IgD-negative memory B cell (primary cell): ENCODE data around the gene KIN. TPM values are rescaled to one million over a fixed set of nuclear protein-coding genes. Genes with fewer than 3 reads are reported as not detected.
"Not testable (repeated sequence)": the region's sequence is repeated elsewhere in the genome, so short reads cannot be mapped to it uniquely, and the experiment has no call there.

Experiments used
- H3K27ac Mint-ChIP-seq, 3 donors: one replicate each; pipeline ENCODE4 v1.8.0; 2020 to 2022; ENCODE audit warnings: mild to moderate bottlenecking in 3 of 3, mixed read lengths in 3 of 3, moderate library complexity in 1 of 3
- H3K27me3 Mint-ChIP-seq: one replicate; pipeline ENCODE4 v1.8.0; 2021; ENCODE audit warnings: mixed read lengths
- H3K36me3 Mint-ChIP-seq: one replicate; pipeline ENCODE4 v1.8.0; 2020; ENCODE audit warnings: mild to moderate bottlenecking, mixed read lengths
- H3K4me1 Mint-ChIP-seq, 3 donors: one replicate each; pipeline ENCODE4 v1.8.0; 2020 to 2022; ENCODE audit warnings: mixed read lengths in 3 of 3, mild to moderate bottlenecking in 1 of 3
- H3K4me3 Mint-ChIP-seq, 4 donors: one replicate each; pipeline ENCODE4 v1.8.0; 2020 to 2022; ENCODE audit warnings: mild to moderate bottlenecking in 4 of 4, mixed read lengths in 4 of 4, moderate library complexity in 3 of 4
- H3K9me3 Mint-ChIP-seq, 3 donors: one replicate each; pipeline ENCODE4 v1.8.0; 2020 to 2021; ENCODE audit warnings: mixed read lengths in 3 of 3, mild to moderate bottlenecking in 1 of 3
- polyA plus RNA-seq: library from polyadenylated mRNA; unstranded; fragments of 300-500 nt; fragmentation: Illumina TruSeq; gene quantifications from one replicate; pipeline ENCODE4 v1.2.3, GENCODE V29; 2021

Gene KIN
- polyA plus RNA-seq, 1 donor from 2014 or later: 5.6 TPM

GRCh38 chr10:7776777-7777176 lies 11.0 kb downstream of the KIN start:
- H3K36me3 Mint-ChIP-seq: peaks cover 8% of the 10 kb centered on the region
- H3K4me3 Mint-ChIP-seq: no peak overlapping the region
- no peak overlapping the region for H3K27ac Mint-ChIP-seq
- no peaks in the 10 kb centered on the region for H3K9me3 Mint-ChIP-seq
- peaks cover 0 to 4% (median 1%) of the 10 kb centered on the region in 3 donors for H3K4me1 Mint-ChIP-seq
- H3K27me3 Mint-ChIP-seq: no peaks in the 10 kb centered on the region

- Mint-ChIP-seq H3K4me3 (no peak overlapping the region), H3K27me3 (no peaks in the 10 kb centered on the region), H3K36me3 (peaks cover 9% of the 10 kb centered on the region), H3K9me3 (no peaks in the 10 kb centered on the region), H3K27ac (peak overlapping the region in 1 of 3 donors; percentile 47), H3K4me1 (peaks cover 0 to 2% (median 0%) of the 10 kb centered on the region in 3 donors)
Observed at GRCh38 chr10:7773845-7774801, 13.7 kb downstream of the KIN start.

- Mint-ChIP-seq H3K4me3 (no peak overlapping the region), H3K9me3 (no peaks in the 10 kb centered on the region), H3K27ac (no peak overlapping the region), H3K4me1 (peaks cover 0 to 2% (median 0%) of the 10 kb centered on the region in 3 donors), H3K27me3 (no peaks in the 10 kb centered on the region), H3K36me3 (peaks cover 14% of the 10 kb centered on the region)
Observed at GRCh38 chr10:7768417-7768816, 19.4 kb downstream of the KIN start.

- no peaks in the 10 kb centered on the region for H3K9me3 Mint-ChIP-seq
- peaks cover 0 to 2% (median 0%) of the 10 kb centered on the region in 3 donors for H3K4me1 Mint-ChIP-seq
- peaks cover 14% of the 10 kb centered on the region for H3K36me3 Mint-ChIP-seq
- H3K27ac Mint-ChIP-seq: no peak overlapping the region
- H3K27me3 Mint-ChIP-seq: no peaks in the 10 kb centered on the region
- no peak overlapping the region for H3K4me3 Mint-ChIP-seq
Observed at GRCh38 chr10:7767209-7767608, 20.6 kb downstream of the KIN start.

GRCh38 chr10:7766241-7766640 lies 21.6 kb downstream of the KIN start:
- H3K4me1 Mint-ChIP-seq: peaks cover 0 to 2% (median 0%) of the 10 kb centered on the region in 3 donors
- no peak overlapping the region for H3K27ac Mint-ChIP-seq
- no peaks in the 10 kb centered on the region for H3K9me3 Mint-ChIP-seq
- H3K27me3 Mint-ChIP-seq: no peaks in the 10 kb centered on the region
- no peak overlapping the region for H3K4me3 Mint-ChIP-seq
- H3K36me3 Mint-ChIP-seq: peaks cover 14% of the 10 kb centered on the region

GRCh38 chr10:7763929-7764328 lies 23.9 kb downstream of the KIN start:
- H3K27me3 Mint-ChIP-seq: no peaks in the 10 kb centered on the region
- H3K4me3 Mint-ChIP-seq: no peak overlapping the region
- H3K9me3 Mint-ChIP-seq: no peaks in the 10 kb centered on the region
- H3K4me1 Mint-ChIP-seq: no peaks in the 10 kb centered on the region
- no peak overlapping the region for H3K27ac Mint-ChIP-seq
- peaks cover 12% of the 10 kb centered on the region for H3K36me3 Mint-ChIP-seq

- H3K36me3 Mint-ChIP-seq: peaks cover 12% of the 10 kb centered on the region
- no peaks in the 10 kb centered on the region for H3K4me1 Mint-ChIP-seq
- no peaks in the 10 kb centered on the region for H3K27me3 Mint-ChIP-seq
- no peak overlapping the region for H3K4me3 Mint-ChIP-seq
- H3K27ac Mint-ChIP-seq: no peak overlapping the region
- peaks cover 0 to 3% (median 0%) of the 10 kb centered on the region in 3 donors for H3K9me3 Mint-ChIP-seq
Observed at GRCh38 chr10:7756360-7756992, 31.3 kb downstream of the KIN start.

- no peak overlapping the region for H3K27ac Mint-ChIP-seq
- no peaks in the 10 kb centered on the region for H3K27me3 Mint-ChIP-seq
- H3K4me1 Mint-ChIP-seq: no peaks in the 10 kb centered on the region
- H3K4me3 Mint-ChIP-seq: no peak overlapping the region
- H3K9me3 Mint-ChIP-seq: peaks cover 0 to 3% (median 0%) of the 10 kb centered on the region in 3 donors
- peaks cover 12% of the 10 kb centered on the region for H3K36me3 Mint-ChIP-seq
Observed at GRCh38 chr10:7755103-7755502, 32.7 kb downstream of the KIN start.

- peaks cover 0 to 3% (median 0%) of the 10 kb centered on the region in 3 donors for H3K9me3 Mint-ChIP-seq
- no peaks in the 10 kb centered on the region for H3K4me1 Mint-ChIP-seq
- H3K27ac Mint-ChIP-seq: no peak overlapping the region
- H3K4me3 Mint-ChIP-seq: no peak overlapping the region
- H3K36me3 Mint-ChIP-seq: peaks cover 12% of the 10 kb centered on the region
- H3K27me3 Mint-ChIP-seq: no peaks in the 10 kb centered on the region
Observed at GRCh38 chr10:7752251-7752650, 35.5 kb downstream of the KIN start.

GRCh38 chr10:7750222-7750621 lies 37.6 kb downstream of the KIN start:
- peaks cover 0 to 3% (median 0%) of the 10 kb centered on the region in 3 donors for H3K9me3 Mint-ChIP-seq
- H3K36me3 Mint-ChIP-seq: peaks cover 12% of the 10 kb centered on the region
- peak overlapping the region in 1 of 3 donors; percentile 41 for H3K27ac Mint-ChIP-seq
- no peak overlapping the region for H3K4me3 Mint-ChIP-seq
- H3K27me3 Mint-ChIP-seq: no peaks in the 10 kb centered on the region
- no peaks in the 10 kb centered on the region for H3K4me1 Mint-ChIP-seq

- H3K27me3 Mint-ChIP-seq, H3K27ac Mint-ChIP-seq, H3K36me3 Mint-ChIP-seq, H3K4me1 Mint-ChIP-seq, H3K4me3 Mint-ChIP-seq, H3K9me3 Mint-ChIP-seq: not testable (repeated sequence)
Observed at GRCh38 chr10:7748637-7749036, 39.2 kb downstream of the KIN start.

- H3K4me1 Mint-ChIP-seq: no peaks in the 10 kb centered on the region
- no peak overlapping the region for H3K27ac Mint-ChIP-seq
- H3K4me3 Mint-ChIP-seq: no peak overlapping the region
- H3K9me3 Mint-ChIP-seq: no peaks in the 10 kb centered on the region
- H3K36me3 Mint-ChIP-seq: peaks cover 3% of the 10 kb centered on the region
- no peaks in the 10 kb centered on the region for H3K27me3 Mint-ChIP-seq
Observed at GRCh38 chr10:7744307-7744706, 43.5 kb downstream of the KIN start.

- Mint-ChIP-seq H3K4me3 (no peak overlapping the region), H3K36me3 (peaks cover 3% of the 10 kb centered on the region), H3K27ac (no peak overlapping the region)
Observed at GRCh38 chr10:7738536-7739407, 49.0 kb downstream of the KIN start.

GRCh38 chr10:7734821-7735220 lies 53.0 kb downstream of the KIN start:
- H3K9me3 Mint-ChIP-seq: no peaks in the 10 kb centered on the region
- no peak overlapping the region for H3K27ac Mint-ChIP-seq
- no peak overlapping the region for H3K4me3 Mint-ChIP-seq
- H3K36me3 Mint-ChIP-seq: no peaks in the 10 kb centered on the region
- H3K4me1 Mint-ChIP-seq: no peaks in the 10 kb centered on the region
- peaks cover 2% of the 10 kb centered on the region for H3K27me3 Mint-ChIP-seq

More at GRCh38 chr10:7738536-7739407, 49.0 kb downstream of the KIN start:
- H3K9me3 Mint-ChIP-seq: no peaks in the 10 kb centered on the region
- no peaks in the 10 kb centered on the region for H3K4me1 Mint-ChIP-seq
- H3K27me3 Mint-ChIP-seq: peaks cover 1% of the 10 kb centered on the region
